NOMO-1 treated with dmso at 0.1 percent for 144 hours (cell line): ENCODE data around the gene UBXN2A.

Experiments
- DNase-seq: peaks from one replicate; lab custom pipeline; 2025; ENCODE audit not compliant: unreplicated experiment; lab: John Stamatoyannopoulos, UW

Gene UBXN2A, protein sequence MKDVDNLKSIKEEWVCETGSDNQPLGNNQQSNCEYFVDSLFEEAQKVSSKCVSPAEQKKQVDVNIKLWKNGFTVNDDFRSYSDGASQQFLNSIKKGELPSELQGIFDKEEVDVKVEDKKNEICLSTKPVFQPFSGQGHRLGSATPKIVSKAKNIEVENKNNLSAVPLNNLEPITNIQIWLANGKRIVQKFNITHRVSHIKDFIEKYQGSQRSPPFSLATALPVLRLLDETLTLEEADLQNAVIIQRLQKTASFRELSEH

GRCh38 chr2:23939987-23940717, at the start of gene UBXN2A:
Gene UBXN2A (plus strand): TSS chr2:23940463. CDS start chr2:23958315, 17,852 bp downstream.
- DNase-seq, result peak; percentile 32

DNA sequence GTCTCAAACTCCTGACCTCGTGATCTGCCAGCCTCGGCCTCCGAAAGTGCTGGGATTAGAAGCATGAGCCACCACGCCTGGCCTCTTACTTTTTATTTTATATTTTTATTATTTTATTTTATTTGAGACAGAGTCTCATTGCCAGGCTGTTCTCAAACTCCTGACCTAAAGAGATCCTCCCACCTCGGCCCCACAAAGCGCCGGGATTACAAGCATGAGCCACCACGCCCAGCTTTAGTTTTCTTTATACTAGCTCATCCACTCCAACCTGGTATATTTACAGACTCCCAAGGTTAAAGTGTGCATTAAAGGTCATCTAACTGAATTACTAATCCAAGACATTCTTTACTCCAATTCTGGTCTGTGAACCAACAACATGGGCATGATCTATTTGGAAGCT, 40.1 kb upstream of the UBXN2A start:
- no peak for DNase-seq

GRCh38 chr2:23900541-23901322, 39.5 kb upstream of the UBXN2A start:
- DNase-seq, result no peak

- peak; percentile 8 for DNase-seq
These were observed 38.1 kb upstream of the UBXN2A start for GRCh38 chr2:23901966-23902846.

DNA sequence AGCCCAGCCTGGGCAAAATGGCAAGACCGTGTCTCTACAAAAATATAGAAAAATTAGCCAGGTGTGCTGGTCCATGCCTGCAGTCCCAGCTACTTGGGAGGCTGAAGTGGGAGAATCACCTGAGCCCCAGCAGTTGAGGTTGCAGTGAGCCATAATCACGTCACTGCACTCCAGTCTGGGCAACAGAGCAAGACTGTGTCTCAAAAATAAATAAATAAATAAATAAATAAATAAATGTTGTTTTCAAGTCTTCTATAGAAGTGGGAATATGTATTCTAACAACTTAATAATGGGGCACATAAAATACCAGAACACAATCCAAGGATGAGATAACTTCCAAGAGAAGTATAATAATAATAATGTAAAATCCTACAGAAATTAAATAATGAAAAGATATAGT, 37.2 kb upstream of the UBXN2A start:
- DNase-seq, result no peak

DNA sequence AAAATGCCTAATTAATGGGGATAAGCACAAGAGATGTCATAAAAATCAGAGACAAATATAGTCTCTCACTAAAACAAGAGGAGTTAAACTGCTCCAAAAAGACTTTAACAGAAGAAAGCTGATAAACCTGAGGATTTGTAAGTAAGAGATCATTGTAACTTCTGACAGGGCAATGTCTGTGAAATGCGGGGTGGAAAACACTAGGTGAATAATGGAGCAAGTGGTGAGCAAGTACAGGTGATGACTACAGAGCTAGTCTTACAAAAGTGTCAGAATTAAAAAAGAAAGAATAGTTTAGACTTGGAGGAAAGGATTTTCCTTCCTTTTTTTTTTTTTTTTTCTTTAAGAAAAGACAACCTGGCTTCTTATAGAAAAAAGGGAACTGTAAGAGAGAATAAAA, 36.0 kb upstream of the UBXN2A start:
- DNase-seq, result no peak

DNA sequence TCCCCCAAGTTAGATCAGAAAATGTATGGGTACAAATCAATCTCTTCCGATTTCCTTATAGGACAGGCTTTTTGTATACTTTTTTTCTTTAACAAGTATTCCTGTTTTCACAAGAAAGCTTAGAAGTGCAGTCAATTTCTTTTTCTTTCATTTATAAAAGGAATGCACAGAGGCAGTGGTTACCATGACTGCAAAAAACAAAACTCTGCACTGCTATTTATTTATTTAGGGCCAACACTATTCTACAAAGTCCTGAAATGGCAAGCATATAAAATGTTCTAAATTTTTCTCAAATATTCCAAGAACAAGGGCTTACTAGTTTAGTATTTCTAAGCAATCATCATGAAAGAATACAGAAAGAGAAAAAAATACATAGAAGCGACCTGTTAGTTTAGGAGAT, 35.6 kb upstream of the UBXN2A start:
- no peak for DNase-seq

DNA sequence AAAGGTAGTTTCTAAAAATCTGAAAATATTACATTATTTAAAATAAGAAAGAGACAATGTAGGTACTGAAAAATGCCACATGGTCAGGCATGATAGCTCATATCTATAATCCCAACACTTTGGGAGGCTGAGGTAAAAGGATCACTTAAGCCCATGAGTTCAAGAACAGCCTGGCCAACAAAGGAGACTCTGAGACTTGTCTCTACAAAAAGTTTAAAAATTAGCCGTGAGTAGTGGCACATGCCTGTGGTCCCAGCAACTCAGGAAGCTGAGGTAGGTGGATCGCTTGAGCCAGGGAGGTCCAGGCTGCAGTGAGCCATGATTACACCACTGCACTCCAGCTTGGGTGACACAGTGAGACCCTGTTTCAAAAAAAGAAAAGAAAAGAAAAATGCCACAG, 35.1 kb upstream of the UBXN2A start:
- no peak for DNase-seq

DNA sequence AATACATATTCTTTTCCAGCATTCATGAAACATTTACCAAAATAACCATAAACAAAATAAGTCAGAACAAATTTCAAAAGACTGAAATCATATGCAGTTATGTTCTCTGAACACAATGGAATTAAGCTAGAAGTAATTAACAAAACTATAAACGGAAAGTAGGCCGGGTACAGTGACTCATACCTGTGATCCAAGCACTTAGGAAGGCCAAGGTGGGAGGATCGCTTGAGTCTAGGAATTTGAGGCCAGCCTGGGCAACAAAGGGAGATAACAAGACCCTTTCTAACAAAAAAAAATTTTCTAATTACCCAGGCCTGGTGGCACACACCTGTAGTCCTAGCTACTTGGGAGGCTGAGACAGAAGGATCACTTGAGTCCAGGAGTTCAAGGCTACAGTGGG, 28.2 kb upstream of the UBXN2A start:
- no peak for DNase-seq

GRCh38 chr2:23915327-23915726, 24.9 kb upstream of the UBXN2A start:
- no peak for DNase-seq

DNA sequence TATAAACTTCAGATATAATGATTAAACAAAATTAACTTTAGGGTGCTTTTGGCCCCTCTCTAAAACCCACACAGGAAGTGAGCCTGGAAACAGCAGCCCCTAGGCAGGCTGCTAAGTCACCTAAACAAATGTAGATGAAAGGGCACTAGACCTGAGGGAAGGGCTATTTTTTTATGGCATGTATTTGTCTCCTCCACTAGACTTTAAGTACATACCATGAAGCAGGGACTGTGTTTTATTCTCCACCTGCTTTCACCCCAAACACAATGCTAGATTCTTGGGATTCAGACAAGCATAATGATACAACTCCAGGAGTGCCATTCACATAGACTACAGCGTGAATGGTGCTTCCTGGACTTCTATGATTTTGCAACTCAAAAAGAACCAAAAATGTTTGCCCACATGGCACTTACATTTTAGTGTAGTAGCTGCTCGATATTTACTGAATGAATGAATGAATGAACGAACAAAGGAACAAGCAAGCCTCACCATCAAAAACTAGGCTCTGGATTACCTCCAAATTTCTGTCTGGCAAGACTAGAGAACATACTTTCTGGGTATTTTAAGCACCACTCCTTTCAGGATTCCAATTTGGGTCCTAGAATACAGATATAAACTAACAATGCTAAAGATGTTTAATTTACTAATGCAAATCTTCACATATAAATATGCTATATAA, 23.4 kb upstream of the UBXN2A start:
- DNase-seq, result no peak

GRCh38 chr2:23918837-23919489, 21.3 kb upstream of the UBXN2A start:
- no peak for DNase-seq

DNA sequence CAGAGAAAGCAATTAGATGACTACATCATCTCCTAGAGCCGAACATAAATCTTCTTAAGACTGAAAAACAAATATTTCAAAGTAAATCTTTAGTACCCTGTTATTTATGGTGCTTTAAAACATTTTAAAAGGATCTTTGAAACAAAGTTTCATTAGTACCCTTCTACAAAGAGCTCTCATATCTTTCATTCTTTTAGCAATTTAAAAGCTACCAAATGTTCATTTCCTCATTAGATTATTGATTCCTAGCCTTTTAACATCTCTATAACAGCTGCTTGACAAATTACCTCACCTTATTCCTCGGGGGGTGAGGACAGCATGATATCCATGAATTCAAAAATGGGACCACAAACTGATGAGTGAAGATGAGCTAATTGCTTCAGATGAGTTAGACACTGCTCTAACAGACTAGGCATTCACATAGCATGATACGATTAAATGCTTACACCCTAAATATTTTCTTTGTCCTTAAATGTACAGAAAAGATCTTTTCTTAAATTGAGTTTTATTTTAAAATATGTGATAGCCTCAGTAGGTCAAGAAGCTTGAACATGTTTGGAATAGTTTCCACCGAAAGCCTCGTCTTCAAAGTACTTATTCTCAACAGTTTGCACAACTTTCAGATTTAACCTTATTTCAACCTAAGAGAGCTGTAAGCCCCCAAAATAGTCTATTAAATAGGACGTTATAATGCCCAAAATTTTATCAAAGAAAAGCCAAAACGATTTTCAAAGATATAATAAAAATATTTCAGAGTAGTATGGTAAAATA, 15.5 kb upstream of the UBXN2A start:
- no peak for DNase-seq

GRCh38 chr2:23925702-23926289, 14.5 kb upstream of the UBXN2A start:
- peak; percentile 92 for DNase-seq

- no peak for DNase-seq
These were observed 13.9 kb upstream of the UBXN2A start for GRCh38 chr2:23926290-23926749.

DNA sequence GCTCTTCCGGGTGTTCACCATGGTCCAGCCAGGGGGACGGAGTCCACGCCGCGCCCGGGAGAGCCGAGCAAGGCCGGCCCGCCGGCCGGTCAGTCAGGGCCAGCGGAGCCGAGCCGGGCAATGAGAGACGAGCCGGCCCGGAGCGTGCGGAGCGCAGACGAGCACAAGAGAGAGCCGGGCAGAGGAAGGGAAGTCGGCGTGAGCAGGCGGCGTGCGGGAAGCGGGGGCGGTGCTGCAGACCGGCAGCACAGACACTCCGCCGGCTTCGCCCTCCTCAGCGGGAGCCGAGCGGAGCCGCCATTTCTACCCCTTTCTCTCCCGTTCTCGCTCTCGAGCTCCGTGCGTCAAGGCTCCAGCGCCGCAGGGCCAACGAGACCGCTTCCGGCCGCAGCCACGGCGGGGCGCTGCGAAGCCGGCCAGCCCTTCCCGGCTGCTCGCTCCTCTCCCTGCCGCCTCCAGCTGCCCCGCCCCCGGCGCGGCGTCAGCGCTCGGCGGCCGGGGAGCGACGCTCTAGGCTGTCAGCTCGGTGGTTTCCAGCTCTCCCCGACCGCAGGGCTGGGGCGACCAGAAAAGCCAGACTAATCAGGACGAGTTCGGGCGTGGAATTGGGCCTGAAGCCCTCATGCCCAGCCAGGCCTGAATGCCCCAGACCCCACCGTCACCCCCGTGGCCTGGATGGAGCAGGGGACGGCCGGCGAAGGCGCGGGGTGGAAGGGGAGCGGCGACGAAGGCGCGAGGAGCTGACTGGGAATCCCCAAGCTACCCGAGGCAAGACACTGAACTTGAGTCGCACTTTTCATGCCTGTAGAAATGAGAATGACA, 13.3 kb upstream of the UBXN2A start, which contains the start of gene ATAD2B:
Gene ATAD2B, minus strand, starts transcription at position 374 of the 822 bp plus-strand sequence. Its CDS starts 353 bp downstream, at position 21.
- peak; percentile 90 for DNase-seq

DNA sequence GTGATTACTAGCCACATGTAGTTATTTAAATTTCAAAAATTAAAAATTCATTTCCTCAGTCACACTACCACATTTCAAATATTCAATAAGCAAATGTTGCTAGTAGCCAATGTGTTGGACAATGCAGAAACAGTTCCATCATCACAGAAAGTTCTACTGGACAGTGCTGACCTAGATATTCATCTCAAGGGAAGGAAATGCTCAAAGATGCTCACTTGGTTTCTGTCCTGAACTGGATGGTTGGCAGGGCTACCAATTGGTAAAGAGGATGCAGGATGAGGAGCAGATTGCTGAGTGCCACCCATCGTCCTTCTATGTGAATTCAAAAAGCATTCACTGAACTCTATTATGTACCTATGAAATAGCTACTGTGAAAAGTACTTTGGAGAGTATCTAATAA, 6.0 kb upstream of the UBXN2A start:
- DNase-seq, result no peak
